Measurements from ENCODE around the gene SIGLEC12.

GRCh38 chr19:51478381-51479234 is 23.0 kb downstream of the SIGLEC12 start, which contains the start of gene CEACAM18:
- TF ChIP-seq CTCF (IDR thresholded peaks at IDR 0.05) (no peak), POLR2A (IDR thresholded peaks at IDR 0.05) (no peak)

Measured in testis (tissue), 2 donors.